ENCODE data around the gene PPFIBP2.

DNA sequence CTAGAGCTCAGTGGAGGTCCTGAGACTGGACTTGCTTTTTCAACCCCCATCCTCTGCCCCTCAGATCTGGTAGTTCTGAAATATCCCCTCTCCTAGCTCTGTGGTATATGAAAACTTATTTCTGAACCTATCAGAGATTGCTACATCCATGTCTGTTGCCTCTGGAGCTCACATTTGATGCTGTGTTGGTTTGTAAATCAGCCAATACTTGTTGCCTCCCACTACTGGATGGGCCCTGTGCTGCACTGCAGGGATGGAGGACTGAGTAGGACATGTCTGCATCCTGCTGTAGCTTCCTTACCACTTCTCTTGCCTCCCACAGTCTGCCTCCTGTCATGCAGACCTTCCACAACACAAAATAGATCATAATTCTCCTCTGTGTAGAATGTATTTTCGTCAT, 23.3 kb upstream of the PPFIBP2 start:
- TF ChIP-seq, protein P1, sequence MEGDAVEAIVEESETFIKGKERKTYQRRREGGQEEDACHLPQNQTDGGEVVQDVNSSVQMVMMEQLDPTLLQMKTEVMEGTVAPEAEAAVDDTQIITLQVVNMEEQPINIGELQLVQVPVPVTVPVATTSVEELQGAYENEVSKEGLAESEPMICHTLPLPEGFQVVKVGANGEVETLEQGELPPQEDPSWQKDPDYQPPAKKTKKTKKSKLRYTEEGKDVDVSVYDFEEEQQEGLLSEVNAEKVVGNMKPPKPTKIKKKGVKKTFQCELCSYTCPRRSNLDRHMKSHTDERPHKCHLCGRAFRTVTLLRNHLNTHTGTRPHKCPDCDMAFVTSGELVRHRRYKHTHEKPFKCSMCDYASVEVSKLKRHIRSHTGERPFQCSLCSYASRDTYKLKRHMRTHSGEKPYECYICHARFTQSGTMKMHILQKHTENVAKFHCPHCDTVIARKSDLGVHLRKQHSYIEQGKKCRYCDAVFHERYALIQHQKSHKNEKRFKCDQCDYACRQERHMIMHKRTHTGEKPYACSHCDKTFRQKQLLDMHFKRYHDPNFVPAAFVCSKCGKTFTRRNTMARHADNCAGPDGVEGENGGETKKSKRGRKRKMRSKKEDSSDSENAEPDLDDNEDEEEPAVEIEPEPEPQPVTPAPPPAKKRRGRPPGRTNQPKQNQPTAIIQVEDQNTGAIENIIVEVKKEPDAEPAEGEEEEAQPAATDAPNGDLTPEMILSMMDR (IDR thresholded peaks at IDR 0.05): no peak
- TF ChIP-seq EZH2 (IDR thresholded peaks at IDR 0.05; ENCODE audit: borderline replicate concordance, insufficient read depth, low read depth, low read length, poor library complexity, severe bottlenecking): no peak

Measured in B cell (primary cell).